ENCODE data around the gene AMELX. TPM values are rescaled to one million over a fixed set of nuclear protein-coding genes. Genes with fewer than 3 reads are reported as not detected.

AMELX gene
- total and polyA plus RNA-seq, 2 experiments from 2014 or later = not detected

GRCh38 chrX:11321986-11322385, 28.8 kb downstream of the AMELX start:
- DNase-seq (ENCODE audit: low read depth in 1 of 2, low spot score in 1 of 2) = peak in 1 of 2 donors; percentile 43
- no peaks in the 10 kb centered on the region for H3K27me3 ChIP-seq
- H3K4me1 ChIP-seq (ENCODE audit: low read depth) = no peaks in the 10 kb centered on the region
- H3K9me3 ChIP-seq (ENCODE audit: low read depth) = no peaks in the 10 kb centered on the region
- no peak overlapping the region for H3K27ac ChIP-seq
- no peak overlapping the region for H3K4me3 ChIP-seq
- H3K36me3 ChIP-seq = no peaks in the 10 kb centered on the region
- TF ChIP-seq CTCF (IDR thresholded peaks at IDR 0.05; ENCODE audit: low read depth, low read length) = no peak

- H3K27ac ChIP-seq = no peak overlapping the region
- no peaks in the 10 kb centered on the region for H3K4me1 ChIP-seq (ENCODE audit: low read depth)
- H3K4me3 ChIP-seq = no peak overlapping the region
- no peaks in the 10 kb centered on the region for H3K9me3 ChIP-seq (ENCODE audit: low read depth)
- TF ChIP-seq CTCF (IDR thresholded peaks at IDR 0.05; ENCODE audit: low read depth, low read length) = no peak
- no peaks in the 10 kb centered on the region for H3K27me3 ChIP-seq
- no peak for DNase-seq (ENCODE audit: low read depth in 1 of 2, low spot score in 1 of 2)
- no peaks in the 10 kb centered on the region for H3K36me3 ChIP-seq
These were observed 34.9 kb downstream of the AMELX start for GRCh38 chrX:11328134-11328533.

GRCh38 chrX:11329021-11329420, 35.8 kb downstream of the AMELX start:
- Histone ChIP-seq H3K27ac (no peak overlapping the region), H3K4me3 (no peak overlapping the region), H3K4me1 (ENCODE audit: low read depth) (no peaks in the 10 kb centered on the region), H3K36me3 (no peaks in the 10 kb centered on the region), H3K27me3 (no peaks in the 10 kb centered on the region), H3K9me3 (ENCODE audit: low read depth) (no peaks in the 10 kb centered on the region)
- TF ChIP-seq CTCF (IDR thresholded peaks at IDR 0.05; ENCODE audit: low read depth, low read length) = no peak
- DNase-seq (ENCODE audit: low read depth in 1 of 2, low spot score in 1 of 2) = no peak

- H3K4me3 ChIP-seq = no peak overlapping the region
- no peaks in the 10 kb centered on the region for H3K27me3 ChIP-seq
- H3K27ac ChIP-seq = no peak overlapping the region
- H3K9me3 ChIP-seq (ENCODE audit: low read depth) = no peaks in the 10 kb centered on the region
- TF ChIP-seq CTCF (IDR thresholded peaks at IDR 0.05; ENCODE audit: low read depth, low read length) = no peak
- no peak for DNase-seq (ENCODE audit: low read depth in 1 of 2, low spot score in 1 of 2)
- no peaks in the 10 kb centered on the region for H3K4me1 ChIP-seq (ENCODE audit: low read depth)
- H3K36me3 ChIP-seq = no peaks in the 10 kb centered on the region
These were observed 38.6 kb downstream of the AMELX start for GRCh38 chrX:11331788-11332187.

- Histone ChIP-seq H3K4me3 (no peak overlapping the region), H3K36me3 (no peaks in the 10 kb centered on the region), H3K4me1 (ENCODE audit: low read depth) (no peaks in the 10 kb centered on the region), H3K27ac (no peak overlapping the region), H3K27me3 (no peaks in the 10 kb centered on the region), H3K9me3 (ENCODE audit: low read depth) (no peaks in the 10 kb centered on the region)
- no peak for TF ChIP-seq CTCF (IDR thresholded peaks at IDR 0.05; ENCODE audit: low read depth, low read length)
- no peak for DNase-seq (ENCODE audit: low read depth in 1 of 2, low spot score in 1 of 2)
These were observed 41.0 kb downstream of the AMELX start for GRCh38 chrX:11334165-11334564.

GRCh38 chrX:11336201-11336600, 43.0 kb downstream of the AMELX start:
- H3K9me3 ChIP-seq (ENCODE audit: low read depth) = no peaks in the 10 kb centered on the region
- DNase-seq (ENCODE audit: low read depth in 1 of 2, low spot score in 1 of 2) = no peak
- no peak overlapping the region for H3K4me3 ChIP-seq
- no peaks in the 10 kb centered on the region for H3K36me3 ChIP-seq
- no peaks in the 10 kb centered on the region for H3K4me1 ChIP-seq (ENCODE audit: low read depth)
- TF ChIP-seq CTCF (IDR thresholded peaks at IDR 0.05; ENCODE audit: low read depth, low read length) = no peak
- H3K27ac ChIP-seq = no peak overlapping the region
- no peaks in the 10 kb centered on the region for H3K27me3 ChIP-seq
